ENCODE results near the gene LAMA3.

Gene LAMA3

GRCh38 chr18:23943903-23944624, 254.8 kb downstream of the LAMA3 start:
- no peak for DNase-seq (ENCODE audit: low read depth)
- no peak overlapping the region for H3K4me3 ChIP-seq (ENCODE audit: low read depth, low read length)
- TF ChIP-seq CTCF (IDR thresholded peaks at IDR 0.05; ENCODE audit: control insufficient read depth, extremely low read depth, insufficient read depth), result no peak

GRCh38 chr18:23945416-23946079, 256.3 kb downstream of the LAMA3 start:
- no peak for TF ChIP-seq CTCF (IDR thresholded peaks at IDR 0.05; ENCODE audit: control insufficient read depth, extremely low read depth, insufficient read depth)
- DNase-seq (ENCODE audit: low read depth), result no peak
- H3K4me3 ChIP-seq (ENCODE audit: low read depth, low read length), result no peak overlapping the region

- DNase-seq (ENCODE audit: low read depth), result no peak
- no peak overlapping the region for H3K4me3 ChIP-seq (ENCODE audit: low read depth, low read length)
- TF ChIP-seq CTCF (IDR thresholded peaks at IDR 0.05; ENCODE audit: control insufficient read depth, extremely low read depth, insufficient read depth), result no peak
Measured at GRCh38 chr18:23949863-23950262, 260.6 kb downstream of the LAMA3 start.

- no peak overlapping the region for H3K4me3 ChIP-seq (ENCODE audit: low read depth, low read length)
- DNase-seq (ENCODE audit: low read depth), result no peak
- no peak for TF ChIP-seq CTCF (IDR thresholded peaks at IDR 0.05; ENCODE audit: control insufficient read depth, extremely low read depth, insufficient read depth)
Measured at GRCh38 chr18:23950644-23951043, 261.4 kb downstream of the LAMA3 start.

GRCh38 chr18:23951206-23951605, 262.0 kb downstream of the LAMA3 start:
- DNase-seq (ENCODE audit: low read depth), result no peak
- no peak for TF ChIP-seq CTCF (IDR thresholded peaks at IDR 0.05; ENCODE audit: control insufficient read depth, extremely low read depth, insufficient read depth)
- H3K4me3 ChIP-seq (ENCODE audit: low read depth, low read length), result no peak overlapping the region

- H3K4me3 ChIP-seq (ENCODE audit: low read depth, low read length), result no peak overlapping the region
- no peak for TF ChIP-seq CTCF (IDR thresholded peaks at IDR 0.05; ENCODE audit: control insufficient read depth, extremely low read depth, insufficient read depth)
- no peak for DNase-seq (ENCODE audit: low read depth)
Measured at GRCh38 chr18:23953984-23954383, 264.7 kb downstream of the LAMA3 start.
